ENCODE data around the gene RRAS2.

Gene RRAS2

DNA sequence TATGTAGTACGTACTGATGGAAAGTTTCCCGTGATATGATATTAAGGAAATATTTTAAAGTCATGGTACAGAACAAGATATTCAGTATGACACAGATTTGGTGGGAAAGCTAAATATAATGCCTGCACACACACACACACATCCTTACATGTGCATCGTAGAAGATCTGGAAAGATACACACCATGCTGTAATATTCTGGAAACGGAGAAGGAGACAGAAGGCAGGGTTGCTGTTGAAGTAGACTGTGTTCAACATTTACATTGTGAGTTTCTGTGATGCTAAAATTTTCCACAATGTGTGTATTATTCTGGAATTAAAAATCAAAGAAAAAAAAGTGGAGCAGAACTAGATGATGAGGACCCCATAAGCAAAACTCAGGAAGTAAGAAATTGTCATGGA lies 118.0 kb downstream of the RRAS2 start:
- no peak overlapping the region for H3K4me3 ChIP-seq (ENCODE audit: low read depth, low read length)
- TF ChIP-seq, protein P1, sequence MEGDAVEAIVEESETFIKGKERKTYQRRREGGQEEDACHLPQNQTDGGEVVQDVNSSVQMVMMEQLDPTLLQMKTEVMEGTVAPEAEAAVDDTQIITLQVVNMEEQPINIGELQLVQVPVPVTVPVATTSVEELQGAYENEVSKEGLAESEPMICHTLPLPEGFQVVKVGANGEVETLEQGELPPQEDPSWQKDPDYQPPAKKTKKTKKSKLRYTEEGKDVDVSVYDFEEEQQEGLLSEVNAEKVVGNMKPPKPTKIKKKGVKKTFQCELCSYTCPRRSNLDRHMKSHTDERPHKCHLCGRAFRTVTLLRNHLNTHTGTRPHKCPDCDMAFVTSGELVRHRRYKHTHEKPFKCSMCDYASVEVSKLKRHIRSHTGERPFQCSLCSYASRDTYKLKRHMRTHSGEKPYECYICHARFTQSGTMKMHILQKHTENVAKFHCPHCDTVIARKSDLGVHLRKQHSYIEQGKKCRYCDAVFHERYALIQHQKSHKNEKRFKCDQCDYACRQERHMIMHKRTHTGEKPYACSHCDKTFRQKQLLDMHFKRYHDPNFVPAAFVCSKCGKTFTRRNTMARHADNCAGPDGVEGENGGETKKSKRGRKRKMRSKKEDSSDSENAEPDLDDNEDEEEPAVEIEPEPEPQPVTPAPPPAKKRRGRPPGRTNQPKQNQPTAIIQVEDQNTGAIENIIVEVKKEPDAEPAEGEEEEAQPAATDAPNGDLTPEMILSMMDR (IDR thresholded peaks at IDR 0.05; ENCODE audit: borderline replicate concordance, insufficient read depth, low read depth, low read length): no peak

DNA sequence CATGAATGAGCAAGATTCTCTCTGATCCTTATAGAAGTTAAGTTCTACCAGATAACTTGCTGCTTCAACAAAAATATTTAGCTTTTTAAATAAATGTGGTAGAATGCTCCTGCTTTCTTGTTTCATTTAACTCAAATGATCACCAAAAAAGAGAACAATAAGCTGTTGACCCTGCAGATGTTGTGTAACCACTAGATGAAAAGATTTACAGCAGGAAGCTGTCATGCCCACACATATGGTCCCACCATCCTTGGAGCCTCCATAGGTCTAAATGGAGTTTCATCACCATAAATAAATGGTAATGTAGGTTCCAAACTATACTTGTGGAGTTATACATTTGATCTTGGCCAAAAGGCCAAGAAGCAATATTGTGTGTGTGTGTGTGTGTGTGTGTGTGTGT lies 118.8 kb downstream of the RRAS2 start:
- no peak overlapping the region for H3K4me3 ChIP-seq (ENCODE audit: low read depth, low read length)
- TF ChIP-seq, protein P1 (IDR thresholded peaks at IDR 0.05; ENCODE audit: borderline replicate concordance, insufficient read depth, low read depth, low read length): no peak

DNA sequence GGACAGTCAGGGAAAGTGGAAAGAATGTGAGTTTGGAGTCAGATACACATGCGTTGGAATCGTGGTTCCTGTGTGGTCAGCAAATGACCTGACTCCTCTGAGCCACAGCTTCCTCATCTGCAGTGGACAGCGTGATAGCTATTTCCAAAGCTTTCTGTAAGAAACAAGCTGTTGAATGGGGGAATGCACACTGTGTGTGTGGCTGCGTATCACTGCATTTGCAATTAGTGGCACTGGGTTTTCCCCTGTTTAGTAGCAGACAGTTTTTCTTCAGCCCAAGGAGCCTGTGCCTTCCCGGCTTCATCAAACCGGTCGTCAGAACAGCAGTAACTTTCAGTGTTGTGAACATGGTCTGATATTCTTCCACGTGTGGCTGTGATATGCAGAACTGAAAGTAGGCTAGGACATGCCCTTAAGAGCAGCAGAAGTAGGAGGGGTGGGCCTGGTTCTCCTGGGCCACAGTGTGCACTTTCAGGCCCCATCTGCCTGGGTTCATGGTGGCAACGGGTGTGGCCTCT lies 121.5 kb downstream of the RRAS2 start:
- H3K4me3 ChIP-seq (ENCODE audit: low read depth, low read length): no peak overlapping the region
- TF ChIP-seq, protein P1 (IDR thresholded peaks at IDR 0.05; ENCODE audit: borderline replicate concordance, insufficient read depth, low read depth, low read length): no peak

DNA sequence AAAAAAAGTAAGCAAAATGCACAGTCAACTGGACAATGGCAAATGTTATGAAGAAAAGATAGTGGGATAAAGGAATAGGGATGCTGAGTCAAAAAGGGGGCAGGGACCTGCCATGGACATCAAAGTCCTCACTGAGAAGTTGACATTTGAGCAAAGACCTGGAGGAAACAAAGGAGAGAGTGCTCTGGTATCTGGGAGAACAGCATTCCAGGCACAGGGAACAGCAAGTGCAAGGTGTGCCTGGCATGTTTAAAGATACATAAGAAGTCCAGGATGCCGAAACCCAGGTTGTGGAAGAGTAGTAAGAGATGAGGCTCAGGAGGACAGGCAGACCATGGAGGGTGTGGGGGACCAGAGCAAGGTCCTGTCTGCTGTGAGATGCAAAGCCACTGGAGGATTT lies 123.3 kb downstream of the RRAS2 start:
- TF ChIP-seq, protein P1 (IDR thresholded peaks at IDR 0.05; ENCODE audit: borderline replicate concordance, insufficient read depth, low read depth, low read length): no peak
- H3K4me3 ChIP-seq (ENCODE audit: low read depth, low read length): no peak overlapping the region

DNA sequence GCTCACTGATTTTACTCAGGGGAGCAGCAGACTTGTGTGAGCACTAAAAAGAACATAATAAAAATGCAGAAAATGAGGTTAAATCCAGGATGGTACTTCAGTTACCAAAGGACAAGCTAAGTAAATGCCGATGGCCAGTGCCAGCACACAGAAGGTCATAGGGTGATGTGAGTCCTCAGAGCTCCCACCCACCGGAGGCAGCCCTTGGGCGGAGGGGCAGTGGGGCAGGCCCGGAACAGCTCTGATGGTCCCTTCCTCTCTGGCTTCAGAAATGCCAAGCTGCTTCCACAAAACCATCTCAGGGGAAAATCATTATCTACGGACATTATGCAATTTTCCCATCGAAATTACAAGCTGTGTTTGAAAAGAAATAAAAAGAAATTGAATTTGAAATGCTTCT lies 124.5 kb downstream of the RRAS2 start:
- no peak overlapping the region for H3K4me3 ChIP-seq (ENCODE audit: low read depth, low read length)
- TF ChIP-seq, protein P1 (IDR thresholded peaks at IDR 0.05; ENCODE audit: borderline replicate concordance, insufficient read depth, low read depth, low read length): no peak

DNA sequence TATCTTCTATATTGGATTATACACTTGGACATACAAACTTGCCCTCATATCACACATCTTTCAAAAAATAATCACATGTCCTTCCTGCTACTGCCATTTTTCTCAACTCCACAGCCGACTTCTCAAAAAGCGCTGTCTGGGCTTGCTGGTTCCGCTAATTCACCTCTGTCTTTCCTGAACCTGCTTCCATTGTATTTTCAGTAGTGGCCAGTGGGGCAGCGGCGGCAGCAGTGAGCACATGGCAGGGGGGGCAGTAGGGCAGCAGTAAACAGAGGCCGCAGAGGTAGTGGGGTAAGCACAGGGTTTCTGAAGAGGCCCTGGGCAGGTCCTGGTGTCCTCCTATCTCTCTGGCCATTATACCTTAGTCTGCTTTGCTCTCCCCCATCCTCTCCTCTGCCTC lies 126.3 kb downstream of the RRAS2 start:
- TF ChIP-seq, protein P1 (IDR thresholded peaks at IDR 0.05; ENCODE audit: borderline replicate concordance, insufficient read depth, low read depth, low read length): 0 out of 2 replicates have a peak, but pooled peaks have one; percentile 19
- no peak overlapping the region for H3K4me3 ChIP-seq (ENCODE audit: low read depth, low read length)

DNA sequence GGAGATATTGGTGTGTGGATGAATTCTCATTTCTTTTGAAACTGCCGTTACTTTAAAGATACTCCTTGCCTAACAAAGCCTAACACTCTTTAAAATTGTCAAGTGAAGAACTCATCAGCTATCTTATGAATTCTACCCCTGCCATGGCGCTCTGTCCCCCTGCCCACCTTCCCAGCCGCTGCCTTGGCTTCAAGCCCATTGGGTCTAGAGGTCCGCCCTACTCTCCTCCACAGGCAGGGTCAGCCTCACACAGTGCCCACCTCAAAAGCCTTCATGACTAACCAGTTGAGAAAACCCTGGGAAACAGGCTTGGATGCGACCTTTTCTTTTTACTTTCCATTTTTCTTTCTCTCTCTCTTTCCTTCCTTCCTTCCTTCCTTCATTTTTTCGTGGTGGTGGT lies 128.6 kb downstream of the RRAS2 start:
- H3K4me3 ChIP-seq (ENCODE audit: low read depth, low read length): no peak overlapping the region
- TF ChIP-seq, protein P1 (IDR thresholded peaks at IDR 0.05; ENCODE audit: borderline replicate concordance, insufficient read depth, low read depth, low read length): no peak

Data from GM12875 (cell line).